ENCODE measurements around the gene OR5B17. TPM values are rescaled to one million over a fixed set of nuclear protein-coding genes. Genes with fewer than 3 reads are reported as not detected.
A peak's percentile ranks its signal among the peaks of the same experiment; 100 is the strongest.
"Not testable (repeated sequence)": the region's sequence is repeated elsewhere in the genome, so short reads cannot be mapped to it uniquely, and the experiment has no call there.

OR5B17 gene
- polyA plus RNA-seq (ENCODE audit: low read depth in 6 of 6) = not detected

DNA sequence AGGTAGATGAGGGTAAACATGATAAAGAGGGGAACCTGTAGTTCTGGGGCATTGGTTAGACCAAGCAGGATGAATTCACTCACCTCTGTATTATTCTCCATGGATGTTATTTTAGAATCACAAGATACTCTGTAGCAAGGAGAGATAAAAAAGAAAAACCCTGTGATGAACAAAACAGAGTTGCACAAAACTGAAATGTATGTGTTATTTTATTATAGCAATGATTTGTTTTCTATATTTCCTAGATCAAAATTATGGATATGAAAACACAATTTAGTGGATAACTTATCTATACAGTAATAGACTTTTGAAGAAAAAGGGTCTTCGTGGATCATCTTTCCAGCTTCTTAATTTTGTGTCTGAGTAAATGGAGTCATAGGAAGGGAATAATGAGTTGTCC is at the start of gene OR5B17:
TSS of gene OR5B17 (minus strand) at position 101 of the 400 bp plus-strand sequence. CDS start at position 101, 0 bp downstream.
- ATAC-seq (ENCODE audit: low read depth in 2 of 2) (no peak), DNase-seq (no peak)
- H3K4me3 Mint-ChIP-seq = no peak within 1 kb of the TSS
- no peaks in the 10 kb centered on the region for H3K36me3 Mint-ChIP-seq
- H3K27me3 Mint-ChIP-seq = peaks cover 8 to 19% (median 16%) of the 10 kb centered on the region in 3 donors
- no peaks in the 10 kb centered on the region for H3K9me3 Mint-ChIP-seq
- no peak within 1 kb of the TSS for H3K27ac Mint-ChIP-seq
- no peaks in the 10 kb centered on the region for H3K4me1 Mint-ChIP-seq

DNA sequence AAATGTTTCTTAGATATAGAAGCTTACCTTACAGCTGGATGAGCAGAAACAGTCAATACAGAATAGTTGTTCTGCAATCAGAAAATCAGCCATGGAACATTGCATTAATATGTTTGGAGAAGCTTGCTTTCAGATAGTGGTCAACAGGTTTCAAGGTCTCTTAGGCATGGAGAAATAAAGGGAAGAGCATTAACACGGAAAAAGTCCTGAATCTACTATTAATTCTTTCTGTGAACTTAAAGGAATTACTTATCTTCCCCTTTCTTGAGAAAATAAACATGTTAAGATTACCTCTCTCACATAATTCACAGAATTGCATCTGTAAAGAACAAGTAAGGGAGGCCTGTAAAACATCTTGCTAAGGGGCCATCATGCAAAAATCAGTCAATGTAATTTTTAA is 47.9 kb upstream of the OR5B17 start, which contains the start of gene OR5B3:
TSS of gene OR5B3 (minus strand) at position 101 of the 400 bp plus-strand sequence. CDS start 3,465 bp downstream, outside the sequence.
- ATAC-seq (ENCODE audit: low read depth in 2 of 2) = no peak
- no peaks in the 10 kb centered on the region for H3K4me1 Mint-ChIP-seq
- no peak within 1 kb of the TSS for H3K4me3 Mint-ChIP-seq
- H3K27ac Mint-ChIP-seq = no peak within 1 kb of the TSS
- peaks cover 0 to 11% of the 10 kb centered on the region in 2 donors for H3K36me3 Mint-ChIP-seq
- DNase-seq = no peak
- peaks cover 7 to 42% (median 36%) of the 10 kb centered on the region in 7 donors for H3K9me3 Mint-ChIP-seq
- H3K27me3 Mint-ChIP-seq = peaks cover 8 to 23% (median 10%) of the 10 kb centered on the region in 3 donors

DNA sequence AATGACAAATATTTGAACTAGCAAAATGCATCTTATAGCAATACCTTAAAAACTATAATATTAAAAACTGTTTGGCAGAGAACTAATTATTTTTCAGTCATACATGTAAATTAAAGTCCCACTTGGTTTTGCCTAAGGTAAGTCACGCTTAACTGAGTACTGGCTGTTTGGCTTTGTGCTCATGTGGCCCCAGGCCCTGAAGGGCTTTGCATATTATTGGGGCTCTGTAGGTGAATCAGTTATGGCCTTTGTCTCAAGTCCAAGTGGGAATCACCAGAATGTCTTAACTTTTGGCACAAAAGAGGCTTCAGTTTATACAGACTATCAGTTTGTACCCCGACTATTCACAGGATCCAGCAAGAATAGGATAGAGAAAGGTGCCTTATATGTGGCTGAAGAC is 40.8 kb upstream of the OR5B17 start:
- DNase-seq; H3K27ac Mint-ChIP-seq; H3K36me3 Mint-ChIP-seq; ATAC-seq (ENCODE audit: low read depth in 2 of 2); H3K4me1 Mint-ChIP-seq; H3K4me3 Mint-ChIP-seq: not testable (repeated sequence)
- Mint-ChIP-seq H3K27me3 (peaks cover 0 to 25% (median 16%) of the 10 kb centered on the region in 3 donors), H3K9me3 (peaks cover 3 to 15% (median 7%) of the 10 kb centered on the region in 7 donors)

DNA sequence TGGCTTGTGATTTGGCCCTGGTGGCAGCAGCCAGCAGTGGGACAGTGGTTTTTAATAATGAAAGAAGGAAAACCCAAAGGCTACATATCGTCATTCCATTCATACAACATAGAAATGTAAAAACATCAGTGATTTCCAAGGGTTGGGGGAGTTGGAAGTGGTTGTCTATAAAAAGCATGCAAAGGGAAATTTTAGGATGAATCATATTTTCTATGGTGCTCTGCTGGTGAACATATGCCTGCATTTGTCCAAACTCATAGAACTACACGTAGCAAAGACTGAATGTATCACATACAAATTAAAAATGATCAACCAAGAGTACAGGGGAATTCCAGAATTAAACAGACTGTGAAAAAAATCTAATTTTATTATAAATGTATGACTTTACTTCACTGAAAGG is 36.7 kb upstream of the OR5B17 start:
- H3K9me3 Mint-ChIP-seq = peaks cover 4 to 18% (median 10%) of the 10 kb centered on the region in 7 donors
- ATAC-seq (ENCODE audit: low read depth in 2 of 2) (no peak), DNase-seq (no peak)
- peaks cover 0 to 4% (median 0%) of the 10 kb centered on the region in 3 donors for H3K4me1 Mint-ChIP-seq
- peaks cover 0 to 11% of the 10 kb centered on the region in 2 donors for H3K36me3 Mint-ChIP-seq
- peak overlapping the region in 1 of 6 donors; percentile 6 for H3K27ac Mint-ChIP-seq
- peak overlapping the region in 1 of 8 donors; percentile 2 for H3K4me3 Mint-ChIP-seq
- peaks cover 0 to 20% (median 4%) of the 10 kb centered on the region in 3 donors for H3K27me3 Mint-ChIP-seq

GRCh38 chr11:58394195-58394594 is 35.3 kb upstream of the OR5B17 start:
- no peak for DNase-seq
- ATAC-seq (ENCODE audit: low read depth in 2 of 2) = no peak
- Mint-ChIP-seq H3K4me3 (no peak overlapping the region), H3K27ac (no peak overlapping the region), H3K9me3 (peaks cover 4 to 18% (median 10%) of the 10 kb centered on the region in 7 donors), H3K36me3 (peaks cover 0 to 11% of the 10 kb centered on the region in 2 donors), H3K4me1 (peaks cover 0 to 4% (median 0%) of the 10 kb centered on the region in 3 donors), H3K27me3 (peaks cover 0 to 20% (median 0%) of the 10 kb centered on the region in 3 donors)

DNA sequence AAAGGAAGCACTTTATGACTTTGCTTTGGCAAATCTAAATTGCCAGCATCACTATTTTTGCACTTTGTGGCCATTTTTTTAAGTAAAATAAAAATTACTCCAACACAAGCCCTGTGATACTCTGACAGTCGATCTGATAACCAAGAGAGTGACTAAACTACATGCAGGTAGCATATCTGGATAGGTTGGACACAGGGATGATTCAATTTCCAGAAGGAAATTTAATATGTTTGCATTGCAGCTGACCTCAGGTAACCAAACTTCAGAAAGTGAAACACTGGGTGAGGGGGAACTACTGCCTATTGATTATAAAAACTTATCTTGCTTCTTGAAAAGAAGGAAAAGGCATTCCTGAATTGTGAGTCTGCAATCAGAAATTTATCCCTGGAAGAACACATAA is 33.9 kb upstream of the OR5B17 start:
- peaks cover 0 to 11% of the 10 kb centered on the region in 2 donors for H3K36me3 Mint-ChIP-seq
- DNase-seq (no peak), ATAC-seq (ENCODE audit: low read depth in 2 of 2) (no peak)
- peaks cover 0 to 4% (median 0%) of the 10 kb centered on the region in 3 donors for H3K4me1 Mint-ChIP-seq
- H3K9me3 Mint-ChIP-seq = peaks cover 4 to 18% (median 10%) of the 10 kb centered on the region in 7 donors
- H3K27ac Mint-ChIP-seq = no peak overlapping the region
- H3K27me3 Mint-ChIP-seq = peaks cover 0 to 15% (median 0%) of the 10 kb centered on the region in 3 donors
- no peak overlapping the region for H3K4me3 Mint-ChIP-seq

DNA sequence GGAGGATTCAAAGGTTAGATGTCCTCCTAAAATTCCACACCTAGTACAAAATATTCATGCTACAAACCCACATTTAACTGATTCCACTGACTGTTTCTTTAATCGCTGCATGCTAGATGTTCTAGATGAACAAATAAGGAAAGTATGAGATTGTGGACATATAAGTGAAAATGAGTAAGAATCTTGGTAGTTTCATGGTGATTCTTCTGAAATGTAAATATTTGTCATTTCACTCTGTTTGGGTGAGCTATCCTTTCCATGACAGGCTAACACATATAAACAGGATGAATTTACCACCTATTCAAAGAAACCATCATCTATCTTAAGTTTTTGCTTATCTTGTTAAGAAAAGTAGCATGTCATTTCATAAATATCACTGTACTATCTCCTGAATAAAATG is 33.0 kb upstream of the OR5B17 start:
- ATAC-seq (ENCODE audit: low read depth in 2 of 2) = no peak
- Mint-ChIP-seq H3K4me1 (peaks cover 0 to 4% (median 0%) of the 10 kb centered on the region in 3 donors), H3K27me3 (peaks cover 0 to 15% (median 0%) of the 10 kb centered on the region in 3 donors), H3K27ac (no peak overlapping the region), H3K9me3 (peaks cover 4 to 18% (median 10%) of the 10 kb centered on the region in 7 donors), H3K4me3 (no peak overlapping the region), H3K36me3 (peaks cover 0 to 11% of the 10 kb centered on the region in 2 donors)
- no peak for DNase-seq

DNA sequence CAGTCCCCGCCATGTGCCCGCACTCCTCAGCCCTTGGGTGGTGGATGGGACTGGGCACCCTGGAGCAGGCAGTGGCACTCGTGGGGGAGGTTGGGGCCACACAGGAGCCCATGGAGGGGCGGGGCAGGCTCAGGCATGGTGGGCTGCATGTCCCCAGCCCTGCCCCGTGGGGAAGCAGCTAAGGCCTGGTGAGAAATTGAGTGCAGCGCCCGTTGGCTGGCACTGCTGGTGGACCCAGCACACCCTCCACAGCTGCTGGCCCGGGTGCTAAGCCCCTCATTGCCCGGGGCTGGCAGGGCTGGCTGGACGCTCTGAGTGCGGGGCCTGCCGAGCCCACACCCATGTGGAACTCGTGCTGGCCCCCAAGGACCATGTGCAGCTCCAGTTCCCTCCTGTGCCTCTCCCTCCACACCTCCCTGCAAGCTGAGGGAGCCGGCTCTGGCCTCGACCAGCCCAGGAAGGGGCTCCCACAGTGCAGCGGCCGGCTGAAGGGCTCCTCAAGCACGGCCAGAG is 31.7 kb upstream of the OR5B17 start:
- DNase-seq (no peak), ATAC-seq (ENCODE audit: low read depth in 2 of 2) (no peak)
- H3K4me3 Mint-ChIP-seq = no peak overlapping the region
- H3K27ac Mint-ChIP-seq = no peak overlapping the region
- peaks cover 0 to 3% (median 0%) of the 10 kb centered on the region in 3 donors for H3K4me1 Mint-ChIP-seq
- peaks cover 0 to 14% (median 0%) of the 10 kb centered on the region in 3 donors for H3K27me3 Mint-ChIP-seq
- peaks cover 0 to 11% of the 10 kb centered on the region in 2 donors for H3K36me3 Mint-ChIP-seq
- peaks cover 4 to 15% (median 11%) of the 10 kb centered on the region in 7 donors for H3K9me3 Mint-ChIP-seq

GRCh38 chr11:58354727-58355126 is 4.1 kb downstream of the OR5B17 start:
- Mint-ChIP-seq H3K27ac (peak overlapping the region in 1 of 6 donors; percentile 17), H3K27me3 (peaks cover 8 to 25% (median 17%) of the 10 kb centered on the region in 3 donors), H3K4me3 (no peak overlapping the region), H3K9me3 (no peaks in the 10 kb centered on the region), H3K4me1 (no peaks in the 10 kb centered on the region), H3K36me3 (no peaks in the 10 kb centered on the region)
- no peak for DNase-seq
- ATAC-seq (ENCODE audit: low read depth in 2 of 2) = no peak

DNA sequence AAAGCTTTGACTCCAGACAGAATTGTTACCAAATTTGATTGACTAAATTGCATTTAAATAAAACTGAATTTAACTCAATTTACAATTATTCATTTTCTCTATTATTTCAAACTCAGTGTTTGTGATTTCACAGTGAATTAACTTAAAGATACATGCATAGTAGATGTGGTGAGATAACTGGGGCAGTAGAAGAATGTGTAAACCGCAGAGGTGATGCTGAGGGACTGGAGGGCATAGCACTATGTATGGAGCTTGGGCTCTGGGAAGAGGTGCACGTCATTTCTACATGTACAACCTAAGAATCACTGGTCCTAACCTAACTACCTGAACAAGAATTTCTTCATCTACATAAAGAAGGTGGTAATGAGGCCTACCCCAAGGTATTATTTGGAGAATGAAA is 13.7 kb downstream of the OR5B17 start:
- Mint-ChIP-seq H3K9me3 (peaks cover 0 to 17% (median 7%) of the 10 kb centered on the region in 7 donors), H3K4me1 (no peaks in the 10 kb centered on the region), H3K27me3 (peaks cover 8 to 24% (median 23%) of the 10 kb centered on the region in 3 donors), H3K4me3 (no peak overlapping the region), H3K27ac (no peak overlapping the region), H3K36me3 (no peaks in the 10 kb centered on the region)
- ATAC-seq (ENCODE audit: low read depth in 2 of 2) (no peak), DNase-seq (no peak)

DNA sequence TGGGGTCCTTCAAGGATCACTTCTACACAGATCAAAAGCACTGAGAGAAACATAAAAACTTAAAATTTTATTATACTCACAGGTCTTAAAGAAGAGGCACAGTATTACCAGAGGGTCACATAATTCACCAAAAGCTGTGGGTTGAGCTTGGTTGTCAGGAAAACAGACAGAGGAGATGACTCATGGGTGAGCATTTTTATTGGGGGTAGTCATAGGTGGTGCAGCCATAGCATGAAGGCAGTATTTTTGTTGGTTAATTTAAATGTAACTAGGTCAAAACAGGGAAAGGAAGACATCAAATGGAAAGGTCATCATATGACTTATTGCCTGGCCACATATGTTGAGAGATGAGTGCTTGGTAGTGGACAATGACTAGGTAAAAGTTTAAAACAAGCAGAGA is 24.2 kb downstream of the OR5B17 start:
- Mint-ChIP-seq H3K4me1 (no peaks in the 10 kb centered on the region), H3K36me3 (peaks cover 8 to 11% of the 10 kb centered on the region in 2 donors), H3K4me3 (no peak overlapping the region), H3K27ac (no peak overlapping the region), H3K27me3 (peaks cover 9 to 35% (median 23%) of the 10 kb centered on the region in 3 donors), H3K9me3 (peaks cover 9 to 30% (median 16%) of the 10 kb centered on the region in 7 donors)
- no peak for DNase-seq
- ATAC-seq (ENCODE audit: low read depth in 2 of 2) = no peak

DNA sequence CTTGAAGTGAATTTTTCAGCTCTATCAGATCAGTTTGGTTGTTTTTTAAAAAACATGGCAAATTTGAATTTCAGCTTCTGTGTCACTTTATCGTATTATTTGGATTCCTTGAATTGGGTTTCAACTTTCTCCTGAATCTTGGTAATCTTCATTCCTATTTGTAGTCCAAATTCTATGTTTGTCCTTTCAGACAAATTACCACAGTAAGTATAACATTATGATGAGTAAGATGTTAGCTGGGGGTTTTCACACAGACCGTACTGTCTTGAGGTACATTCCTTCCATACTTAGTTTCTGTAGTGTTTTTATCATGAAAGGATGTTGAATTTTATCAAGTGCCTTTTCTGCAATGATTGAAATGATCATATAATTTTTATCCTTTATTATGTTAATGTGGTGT is 28.0 kb downstream of the OR5B17 start:
- H3K4me1 Mint-ChIP-seq = no peaks in the 10 kb centered on the region
- H3K27me3 Mint-ChIP-seq = peaks cover 26 to 38% (median 35%) of the 10 kb centered on the region in 3 donors
- H3K36me3 Mint-ChIP-seq = peaks cover 8 to 11% of the 10 kb centered on the region in 2 donors
- peaks cover 14 to 66% (median 35%) of the 10 kb centered on the region in 7 donors for H3K9me3 Mint-ChIP-seq
- DNase-seq = no peak
- no peak overlapping the region for H3K4me3 Mint-ChIP-seq
- ATAC-seq (ENCODE audit: low read depth in 2 of 2) = no peak
- no peak overlapping the region for H3K27ac Mint-ChIP-seq

DNA sequence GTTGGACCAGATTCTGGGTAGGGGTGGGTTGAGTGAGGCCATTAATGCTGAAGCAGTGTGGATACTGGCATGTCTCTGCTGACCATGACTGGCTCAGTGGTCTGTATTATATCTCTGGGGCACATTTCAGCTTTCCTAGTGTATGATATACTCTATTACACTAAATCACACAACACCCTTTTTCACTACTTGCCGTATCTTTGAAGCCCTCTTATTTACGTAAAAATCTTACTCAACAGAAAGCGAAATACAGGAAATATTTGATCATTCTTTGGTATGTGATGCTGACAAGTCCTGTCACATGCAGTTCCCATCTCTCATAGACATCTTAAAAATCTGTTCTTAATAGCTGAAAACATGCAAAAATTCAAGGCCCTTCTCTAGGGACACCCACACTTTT is 40.3 kb downstream of the OR5B17 start:
- H3K4me3 Mint-ChIP-seq = no peak overlapping the region
- peak overlapping the region in 1 of 6 donors; percentile 51 for H3K27ac Mint-ChIP-seq
- H3K27me3 Mint-ChIP-seq = peaks cover 0 to 16% (median 4%) of the 10 kb centered on the region in 3 donors
- peaks cover 0 to 2% (median under 1%) of the 10 kb centered on the region in 7 donors for H3K9me3 Mint-ChIP-seq
- no peaks in the 10 kb centered on the region for H3K36me3 Mint-ChIP-seq
- no peak for ATAC-seq (ENCODE audit: low read depth in 2 of 2)
- no peak for DNase-seq
- H3K4me1 Mint-ChIP-seq = no peaks in the 10 kb centered on the region

GRCh38 chr11:58316142-58316541 is 42.7 kb downstream of the OR5B17 start:
- peaks cover 1 to 16% (median 7%) of the 10 kb centered on the region in 7 donors for H3K9me3 Mint-ChIP-seq
- no peak overlapping the region for H3K4me3 Mint-ChIP-seq
- ATAC-seq (ENCODE audit: low read depth in 2 of 2) (no peak), DNase-seq (no peak)
- H3K4me1 Mint-ChIP-seq = no peaks in the 10 kb centered on the region
- H3K27ac Mint-ChIP-seq = no peak overlapping the region
- peaks cover 0 to 6% of the 10 kb centered on the region in 2 donors for H3K36me3 Mint-ChIP-seq
- H3K27me3 Mint-ChIP-seq = peaks cover 4 to 24% (median 7%) of the 10 kb centered on the region in 3 donors
